Activated naive CD4-positive, alpha-beta T cell treated with anti-CD3 and anti-CD28 coated beads, Interleukin-2, amount 10 ng/mL, durations not matched to agents 5 hours and 36 hours (primary cell): ENCODE data around the gene FAM227A. TPM values are rescaled to one million over a fixed set of nuclear protein-coding genes. Genes with fewer than 3 reads are reported as not detected.

Experiments
- total RNA-seq, 2 experiments: library from RNA; stranded (reverse); gene quantifications; one replicate each; pipeline ENCODE4 v1.2.3, GENCODE V29; 2021

The FAM227A gene
- under 1 TPM in 1 of 2 experiments, not detected in 1; 0.13 TPM for total RNA-seq

GRCh38 chr22:38656256-38657044 is at the start of gene FAM227A, which contains the start of gene CBY1:
TSS of gene FAM227A (minus strand) at chr22:38656392. CDS start at chr22:38650168, 6,224 bp downstream.
TSS of gene CBY1 (plus strand) at chr22:38656638. CDS start at chr22:38668055, 11,417 bp downstream.

GRCh38 chr22:38705235-38706100 is 49.3 kb upstream of the FAM227A start, which contains the start of gene GTPBP1:
TSS of gene GTPBP1 (plus strand) at chr22:38705944. CDS start at chr22:38705956, 12 bp downstream.

GRCh38 chr22:38700789-38701628 is 44.8 kb upstream of the FAM227A start, which contains the start of gene JOSD1:
TSS of gene JOSD1 (minus strand) at chr22:38700943. CDS start at chr22:38699987, 956 bp downstream.

GRCh38 chr22:38681582-38682335 is 25.6 kb upstream of the FAM227A start, which contains the start of gene TOMM22:
TSS of gene TOMM22 (plus strand) at chr22:38681957. CDS start at chr22:38681979, 22 bp downstream.

GRCh38 chr22:38569972-38570778 is 86.0 kb downstream of the FAM227A start, which contains the start of gene DMC1:
TSS of gene DMC1 (minus strand) at chr22:38570183. CDS start at chr22:38568256, 1,927 bp downstream.

Other genes with a start within 250 kb of the FAM227A start
- gene KCNJ4, start 201.2 kb downstream of the FAM227A start, total RNA-seq: not detected
- gene KDELR3, start 188.3 kb downstream of the FAM227A start, total RNA-seq: under 1 TPM; 0.38 to 0.72 TPM
- 100 to 1,000 TPM; 552 to 558 TPM for gene DDX17, start 150.1 kb downstream of the FAM227A start, total RNA-seq
- gene DMC1, start 86.2 kb downstream of the FAM227A start, total RNA-seq: 1 to 10 TPM; 8.1 to 9.6 TPM
- 10 to 100 TPM; 12.6 to 14.1 TPM for gene CBY1, start 246 bp upstream of the FAM227A start, total RNA-seq
- 10 to 100 TPM; 76.7 to 77.6 TPM for gene TOMM22, start 25.6 kb upstream of the FAM227A start, total RNA-seq
- 10 to 100 TPM; 66.4 to 71.7 TPM for gene JOSD1, start 44.6 kb upstream of the FAM227A start, total RNA-seq
- gene GTPBP1, start 49.6 kb upstream of the FAM227A start, total RNA-seq: 10 to 100 TPM; 61.3 to 62.8 TPM
- gene SUN2, start 99.6 kb upstream of the FAM227A start, total RNA-seq: 100 to 1,000 TPM; 582 to 593 TPM
- gene DNAL4, start 137.8 kb upstream of the FAM227A start, total RNA-seq: 1 to 10 TPM; 8.2 to 8.5 TPM
- 1 to 10 TPM; 1.4 to 1.6 TPM for gene NPTXR, start 187.6 kb upstream of the FAM227A start, total RNA-seq
- gene CBX6, start 215.8 kb upstream of the FAM227A start, total RNA-seq: 10 to 100 TPM; 55.7 to 57.8 TPM